Measurements from ENCODE around the gene WBP4.

WBP4 gene

GRCh38 chr13:41034881-41035280 lies 26.4 kb upstream of the WBP4 start:
- TF ChIP-seq EP300 (IDR thresholded peaks at IDR 0.05; ENCODE audit: borderline replicate concordance), result no peak
- TF ChIP-seq NFIC (IDR thresholded peaks at IDR 0.05), result no peak
- TF ChIP-seq YY1 (IDR thresholded peaks at IDR 0.05; ENCODE audit: low read depth), result no peak
- TF ChIP-seq TCF12 (IDR thresholded peaks at IDR 0.05; ENCODE audit: low read depth), result no peak
- TF ChIP-seq TEAD4 (IDR thresholded peaks at IDR 0.05), result no peak
- no peak for TF ChIP-seq EGR1 (IDR thresholded peaks at IDR 0.05)
- TF ChIP-seq USF1 (IDR thresholded peaks at IDR 0.05), result no peak
- no peak for TF ChIP-seq FOXM1 (IDR thresholded peaks at IDR 0.05; ENCODE audit: borderline replicate concordance, low read depth)
- no peak for TF ChIP-seq TAF1 (IDR thresholded peaks at IDR 0.05; ENCODE audit: low read depth)
- TF ChIP-seq ZBTB7A (IDR thresholded peaks at IDR 0.05; ENCODE audit: low read depth), result no peak
- no peak for TF ChIP-seq CEBPB (IDR thresholded peaks at IDR 0.05)

- TF ChIP-seq EP300 (IDR thresholded peaks at IDR 0.05; ENCODE audit: borderline replicate concordance) (no peak), EGR1 (IDR thresholded peaks at IDR 0.05) (no peak), TEAD4 (IDR thresholded peaks at IDR 0.05) (no peak), NFIC (IDR thresholded peaks at IDR 0.05) (no peak), CEBPB (IDR thresholded peaks at IDR 0.05) (no peak), TAF1 (IDR thresholded peaks at IDR 0.05; ENCODE audit: low read depth) (no peak), ZBTB7A (IDR thresholded peaks at IDR 0.05; ENCODE audit: low read depth) (no peak), RAD21 (IDR thresholded peaks at IDR 0.05; ENCODE audit: low read depth) (no peak)
Measured at GRCh38 chr13:41039746-41040145, 21.6 kb upstream of the WBP4 start.

GRCh38 chr13:41040584-41041334 lies 20.6 kb upstream of the WBP4 start:
- TF ChIP-seq FOXM1 (IDR thresholded peaks at IDR 0.05; ENCODE audit: borderline replicate concordance, low read depth) (no peak), TAF1 (IDR thresholded peaks at IDR 0.05; ENCODE audit: low read depth) (no peak)

GRCh38 chr13:41048640-41049039 lies 12.7 kb upstream of the WBP4 start:
- TF ChIP-seq MAX (IDR thresholded peaks at IDR 0.05), result no peak
- no peak for TF ChIP-seq NFIC (IDR thresholded peaks at IDR 0.05)
- TF ChIP-seq TEAD4 (IDR thresholded peaks at IDR 0.05), result no peak
- no peak for TF ChIP-seq REST (IDR thresholded peaks at IDR 0.05; ENCODE audit: low read depth)

- TF ChIP-seq TEAD4 (IDR thresholded peaks at IDR 0.05) (no peak), ZBTB7A (IDR thresholded peaks at IDR 0.05; ENCODE audit: low read depth) (no peak), EGR1 (IDR thresholded peaks at IDR 0.05) (no peak), TCF12 (IDR thresholded peaks at IDR 0.05; ENCODE audit: low read depth) (no peak)
Measured at GRCh38 chr13:41049480-41050440, 11.5 kb upstream of the WBP4 start.

- TF ChIP-seq TEAD4 (IDR thresholded peaks at IDR 0.05), result no peak
- no peak for TF ChIP-seq ZBTB7A (IDR thresholded peaks at IDR 0.05; ENCODE audit: low read depth)
- TF ChIP-seq REST (IDR thresholded peaks at IDR 0.05; ENCODE audit: low read depth), result no peak
Measured at GRCh38 chr13:41052441-41052840, 8.9 kb upstream of the WBP4 start.

GRCh38 chr13:41053384-41053826 lies 7.9 kb upstream of the WBP4 start:
- no peak for TF ChIP-seq USF1 (IDR thresholded peaks at IDR 0.05)
- TF ChIP-seq ZBTB7A (IDR thresholded peaks at IDR 0.05; ENCODE audit: low read depth), result no peak
- TF ChIP-seq TAF1 (IDR thresholded peaks at IDR 0.05; ENCODE audit: low read depth), result no peak
- no peak for TF ChIP-seq REST (IDR thresholded peaks at IDR 0.05; ENCODE audit: low read depth)
- TF ChIP-seq EP300 (IDR thresholded peaks at IDR 0.05; ENCODE audit: borderline replicate concordance), result no peak
- TF ChIP-seq MAX (IDR thresholded peaks at IDR 0.05), result no peak
- no peak for TF ChIP-seq TEAD4 (IDR thresholded peaks at IDR 0.05)
- TF ChIP-seq YY1 (IDR thresholded peaks at IDR 0.05; ENCODE audit: low read depth), result no peak
- no peak for TF ChIP-seq TCF12 (IDR thresholded peaks at IDR 0.05; ENCODE audit: low read depth)
- no peak for TF ChIP-seq CEBPB (IDR thresholded peaks at IDR 0.05)
- no peak for TF ChIP-seq EGR1 (IDR thresholded peaks at IDR 0.05)
- TF ChIP-seq FOXM1 (IDR thresholded peaks at IDR 0.05; ENCODE audit: borderline replicate concordance, low read depth), result no peak
- no peak for TF ChIP-seq NFIC (IDR thresholded peaks at IDR 0.05)
- TF ChIP-seq RAD21 (IDR thresholded peaks at IDR 0.05; ENCODE audit: low read depth), result no peak
- no peak for TF ChIP-seq CREB1 (IDR thresholded peaks at IDR 0.05; ENCODE audit: low read depth)

All from Ishikawa (cell line).